WTC11 (cell line): ENCODE measurements around the gene EBF3.

Experiments
- ATF1 ChIP-seq: sonication (generic); formaldehyde crosslinking; IDR thresholded peaks from 2 replicates; pipeline ENCODE4 v1.8.1; 2023; ENCODE audit warnings: mild to moderate bottlenecking, moderate library complexity, missing genetic modification reagents
- USF1 ChIP-seq: sonication (generic); formaldehyde crosslinking; IDR thresholded peaks from 2 replicates; pipeline ENCODE4 v1.8.0; 2022; ENCODE audit warnings: mild to moderate bottlenecking, missing genetic modification reagents

DNA sequence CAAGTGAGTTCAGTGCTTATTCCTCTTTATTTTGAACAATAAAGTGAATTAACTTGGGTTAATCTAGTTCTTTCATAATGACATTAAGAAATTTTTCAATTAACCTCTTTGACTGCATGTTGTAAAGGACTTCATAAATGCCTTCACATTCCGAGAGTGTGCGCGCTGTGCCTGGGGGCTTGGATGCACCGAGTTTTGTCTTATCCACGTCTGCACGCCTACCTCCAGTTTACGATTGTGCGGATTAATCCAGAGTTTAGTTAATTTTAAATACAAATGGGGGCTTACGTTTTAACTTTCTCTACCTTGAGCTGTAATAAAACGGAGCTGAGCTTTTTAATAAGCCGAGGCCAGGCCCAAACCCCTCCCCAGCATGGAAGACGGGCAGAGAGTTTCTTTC, 120.4 kb downstream of the EBF3 start:
- no peak for TF ChIP-seq USF1 (CRISPR knock-in tag)
- no peak for TF ChIP-seq ATF1 (CRISPR knock-in tag)
